Thyroid gland (tissue), 4 donors: ENCODE measurements around the gene USF1.

ENCODE experiments used
- CTCF ChIP-seq, 6 experiments: fragments of 200-600 bp in 3 of 6; fragments of 450-650 bp in 3 of 6; sonication (generic) in 3 of 6; IDR thresholded peaks; one replicate each; pipeline ENCODE4 v1.5.1; 2016 to 2019; ENCODE audit warnings: antibody characterized with exemption in 6 of 6, mild to moderate bottlenecking in 2 of 6, inconsistent platforms in 1 of 6, moderate library complexity in 1 of 6
- POLR2A ChIP-seq, 2 donors: fragments of 450-650 bp; IDR thresholded peaks; one replicate each; pipeline ENCODE4 v1.6.1; 2017; ENCODE audit warnings: antibody characterized with exemption in 2 of 2, mild to moderate bottlenecking in 2 of 2, moderate library complexity in 1 of 2

GRCh38 chr1:161017756-161018630 lies 27.8 kb downstream of the USF1 start:
- TF ChIP-seq CTCF (IDR thresholded peaks at IDR 0.05) = no peak
- TF ChIP-seq POLR2A (IDR thresholded peaks at IDR 0.05) = no peak
